ENCODE data around the gene DGKB. TPM values are rescaled to one million over a fixed set of nuclear protein-coding genes. Genes with fewer than 3 reads are reported as not detected.

Gene DGKB
- polyA plus RNA-seq, 1 donor (not counting 4 experiments of a cell fraction or from before 2014, with no cell fraction given): 0.01 TPM

GRCh38 chr7:14858410-14858809 is 44.1 kb downstream of the DGKB start:
- FAIRE-seq: no peak
- Histone ChIP-seq H2AFZ (ENCODE audit: control insufficient read depth, low read length) (no peak overlapping the region), H3K4me1 (ENCODE audit: control insufficient read depth, extremely low read depth, insufficient read depth, low read length) (no peaks in the 10 kb centered on the region), H3K9me1 (ENCODE audit: control insufficient read depth, extremely low read depth, insufficient read depth, low read length) (no peaks in the 10 kb centered on the region), H4K20me1 (ENCODE audit: control insufficient read depth, extremely low read depth, insufficient read depth, low read length) (no peaks in the 10 kb centered on the region), H3K27me3 (ENCODE audit: control insufficient read depth, extremely low read depth, insufficient read depth, low read length) (no peaks in the 10 kb centered on the region), H3K79me2 (ENCODE audit: control insufficient read depth, insufficient read depth, low read length) (no peaks in the 10 kb centered on the region), H3K9ac (ENCODE audit: control insufficient read depth, extremely low read depth, insufficient read depth, low read length) (no peak overlapping the region), H3K4me3 (ENCODE audit: control insufficient read depth in 2 of 3, extremely low read depth in 1 of 3, insufficient read depth in 2 of 3, low read depth in 1 of 3, low read length in 3 of 3) (no peak overlapping the region), H3K36me3 (ENCODE audit: control insufficient read depth in 2 of 2, extremely low read depth in 1 of 2, insufficient read depth in 2 of 2, low read length in 2 of 2) (no peaks in the 10 kb centered on the region), H3K27ac (ENCODE audit: control insufficient read depth, insufficient read depth, low read length) (no peak overlapping the region), H3K4me2 (ENCODE audit: control insufficient read depth, extremely low read depth, insufficient read depth, low read depth, low read length) (no peak overlapping the region), H3K9me3 (ENCODE audit: control insufficient read depth, low read depth, low read length) (no peaks in the 10 kb centered on the region)
- TF ChIP-seq CTCF (optimal IDR thresholded peaks at IDR 0.05 in 1 of 3, IDR thresholded peaks at IDR 0.05 in 1 of 3, conservative IDR thresholded peaks at IDR 0.05 in 1 of 3; ENCODE audit: extremely low read depth in 1 of 3, insufficient read depth in 2 of 3, low read length in 3 of 3) (no peak), EZH2 (IDR thresholded peaks at IDR 0.05; ENCODE audit: low read length) (no peak)
- dilution Hi-C loops (cut with MboI; ENCODE audit: extremely low pct_ligation_motif_present, low sequenced_read_pairs): no loop called here
- no peak for DNase-seq (ENCODE audit: low read depth, low spot score)

- Histone ChIP-seq H3K4me3 (ENCODE audit: control insufficient read depth in 2 of 3, extremely low read depth in 1 of 3, insufficient read depth in 2 of 3, low read depth in 1 of 3, low read length in 3 of 3) (no peak overlapping the region), H3K27me3 (ENCODE audit: control insufficient read depth, extremely low read depth, insufficient read depth, low read length) (no peaks in the 10 kb centered on the region), H3K79me2 (ENCODE audit: control insufficient read depth, insufficient read depth, low read length) (no peaks in the 10 kb centered on the region), H3K4me1 (ENCODE audit: control insufficient read depth, extremely low read depth, insufficient read depth, low read length) (no peaks in the 10 kb centered on the region), H3K9ac (ENCODE audit: control insufficient read depth, extremely low read depth, insufficient read depth, low read length) (no peak overlapping the region), H3K4me2 (ENCODE audit: control insufficient read depth, extremely low read depth, insufficient read depth, low read depth, low read length) (no peak overlapping the region), H3K9me1 (ENCODE audit: control insufficient read depth, extremely low read depth, insufficient read depth, low read length) (no peaks in the 10 kb centered on the region), H3K36me3 (ENCODE audit: control insufficient read depth in 2 of 2, extremely low read depth in 1 of 2, insufficient read depth in 2 of 2, low read length in 2 of 2) (no peaks in the 10 kb centered on the region), H3K27ac (ENCODE audit: control insufficient read depth, insufficient read depth, low read length) (no peak overlapping the region), H3K9me3 (ENCODE audit: control insufficient read depth, low read depth, low read length) (no peaks in the 10 kb centered on the region), H4K20me1 (ENCODE audit: control insufficient read depth, extremely low read depth, insufficient read depth, low read length) (no peaks in the 10 kb centered on the region), H2AFZ (ENCODE audit: control insufficient read depth, low read length) (no peak overlapping the region)
- FAIRE-seq: no peak
- TF ChIP-seq EZH2 (IDR thresholded peaks at IDR 0.05; ENCODE audit: low read length) (no peak), CTCF (optimal IDR thresholded peaks at IDR 0.05 in 1 of 3, IDR thresholded peaks at IDR 0.05 in 1 of 3, conservative IDR thresholded peaks at IDR 0.05 in 1 of 3; ENCODE audit: extremely low read depth in 1 of 3, insufficient read depth in 2 of 3, low read length in 3 of 3) (no peak)
- dilution Hi-C loops (cut with MboI; ENCODE audit: extremely low pct_ligation_motif_present, low sequenced_read_pairs): no loop called here
- no peak for DNase-seq (ENCODE audit: low read depth, low spot score)
Measured at GRCh38 chr7:14855033-14855794, 47.3 kb downstream of the DGKB start.

All from keratinocyte (primary cell).